NB4 (cell line): ENCODE measurements around the gene CTNNA2.

Experiments used
- DNase-seq: peaks from one replicate; pipeline ENCODE4 v3.0.0; 2010; ENCODE audit warnings: low read depth
- H3K4me3 ChIP-seq: one replicate; pipeline ENCODE4 v1.5.1; 2011; ENCODE audit warnings: mild to moderate bottlenecking, low read depth, low read length, moderate library complexity
- MYC ChIP-seq: IDR thresholded peaks from 2 replicates; pipeline ENCODE4 v1.6.1; 2011; ENCODE audit warnings: low read depth, low read length
- POLR2A ChIP-seq: IDR thresholded peaks from 2 replicates; pipeline ENCODE4 v1.6.1; 2011; ENCODE audit warnings: mild to moderate bottlenecking; ENCODE audit not compliant: insufficient read length; ENCODE audit errors: extremely low read depth
- TF ChIP-seq, protein P1 (sequence below): IDR thresholded peaks from 2 replicates; pipeline ENCODE4 v1.6.1; 2011; ENCODE audit warnings: low read depth, low read length
- TF ChIP-seq, protein P2 (sequence below): IDR thresholded peaks from one replicate; pipeline ENCODE4 v1.5.1; 2012; ENCODE audit warnings: low read depth, low read length

CTNNA2 gene

DNA sequence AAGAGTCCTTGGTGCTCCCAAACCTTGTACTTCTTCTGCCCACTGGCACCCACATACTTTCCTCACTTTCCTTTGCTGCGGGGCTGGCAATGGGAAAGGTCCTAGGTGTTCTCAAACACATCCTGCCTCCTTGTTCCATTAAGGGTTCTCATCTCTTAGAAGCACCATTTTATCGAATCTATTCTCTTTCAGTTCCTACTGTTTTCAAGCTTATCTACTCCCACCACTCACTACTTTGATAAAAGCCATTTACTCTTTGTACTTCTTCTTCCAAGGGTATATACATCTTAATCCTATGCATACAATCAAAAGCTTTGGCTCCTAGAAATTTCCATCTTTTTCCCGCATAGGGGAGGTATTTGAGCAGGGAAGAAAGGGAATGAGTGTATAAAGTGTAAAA lies 868.8 kb downstream of the CTNNA2 start:
- no peak for DNase-seq
- TF ChIP-seq, protein P1, sequence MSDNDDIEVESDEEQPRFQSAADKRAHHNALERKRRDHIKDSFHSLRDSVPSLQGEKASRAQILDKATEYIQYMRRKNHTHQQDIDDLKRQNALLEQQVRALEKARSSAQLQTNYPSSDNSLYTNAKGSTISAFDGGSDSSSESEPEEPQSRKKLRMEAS = no peak
- TF ChIP-seq MYC (no peak), POLR2A (no peak)
- TF ChIP-seq, protein P2, sequence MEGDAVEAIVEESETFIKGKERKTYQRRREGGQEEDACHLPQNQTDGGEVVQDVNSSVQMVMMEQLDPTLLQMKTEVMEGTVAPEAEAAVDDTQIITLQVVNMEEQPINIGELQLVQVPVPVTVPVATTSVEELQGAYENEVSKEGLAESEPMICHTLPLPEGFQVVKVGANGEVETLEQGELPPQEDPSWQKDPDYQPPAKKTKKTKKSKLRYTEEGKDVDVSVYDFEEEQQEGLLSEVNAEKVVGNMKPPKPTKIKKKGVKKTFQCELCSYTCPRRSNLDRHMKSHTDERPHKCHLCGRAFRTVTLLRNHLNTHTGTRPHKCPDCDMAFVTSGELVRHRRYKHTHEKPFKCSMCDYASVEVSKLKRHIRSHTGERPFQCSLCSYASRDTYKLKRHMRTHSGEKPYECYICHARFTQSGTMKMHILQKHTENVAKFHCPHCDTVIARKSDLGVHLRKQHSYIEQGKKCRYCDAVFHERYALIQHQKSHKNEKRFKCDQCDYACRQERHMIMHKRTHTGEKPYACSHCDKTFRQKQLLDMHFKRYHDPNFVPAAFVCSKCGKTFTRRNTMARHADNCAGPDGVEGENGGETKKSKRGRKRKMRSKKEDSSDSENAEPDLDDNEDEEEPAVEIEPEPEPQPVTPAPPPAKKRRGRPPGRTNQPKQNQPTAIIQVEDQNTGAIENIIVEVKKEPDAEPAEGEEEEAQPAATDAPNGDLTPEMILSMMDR = no peak

DNA sequence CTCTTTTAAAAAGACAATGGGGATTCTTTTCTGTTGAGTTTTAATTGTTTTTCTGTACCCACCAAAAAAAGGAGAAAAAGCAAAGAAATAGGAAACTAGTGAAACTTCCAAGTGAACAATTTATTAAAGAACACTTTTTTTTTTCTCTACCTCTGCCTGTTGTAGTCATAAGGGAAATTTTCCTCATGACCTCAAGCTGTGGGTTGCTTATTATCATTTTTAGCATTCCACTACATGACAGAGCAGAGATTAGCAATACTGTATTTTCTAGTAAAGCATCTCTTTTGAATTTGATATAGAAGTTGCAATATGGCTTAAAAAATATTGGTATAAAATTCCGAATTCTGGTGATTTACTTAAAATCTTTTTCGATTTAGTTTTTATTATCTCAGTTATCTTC lies 879.6 kb downstream of the CTNNA2 start:
- TF ChIP-seq, protein P1 = no peak
- no peak for TF ChIP-seq MYC
- TF ChIP-seq, protein P2 = no peak
- TF ChIP-seq POLR2A = no peak
- H3K4me3 ChIP-seq = no peak overlapping the region

More for the DNA sequence above, 868.8 kb downstream of the CTNNA2 start:
- no peak overlapping the region for H3K4me3 ChIP-seq

DNA sequence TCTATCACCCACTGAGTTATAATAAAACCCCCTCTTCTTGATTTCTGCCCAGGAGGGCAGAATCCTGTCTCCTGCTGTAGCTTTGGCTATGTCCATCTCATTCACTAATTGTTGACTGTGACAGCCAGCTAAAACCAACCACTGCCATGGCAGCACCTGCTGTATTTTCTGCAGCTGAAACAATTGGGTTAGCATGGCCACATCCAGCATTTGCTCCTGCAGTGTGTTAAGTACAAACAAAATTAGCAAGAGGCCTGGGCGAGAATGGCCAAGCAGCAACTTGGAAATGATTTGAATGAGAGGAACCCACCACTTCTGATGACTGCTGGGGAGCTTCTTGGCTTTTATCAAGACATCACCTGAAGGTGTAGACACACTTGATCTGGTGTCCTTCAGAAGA lies 881.1 kb downstream of the CTNNA2 start:
- DNase-seq = no peak
- no peak for TF ChIP-seq MYC
- TF ChIP-seq, protein P2 = no peak
- TF ChIP-seq, protein P1 = no peak
- TF ChIP-seq POLR2A = no peak
- H3K4me3 ChIP-seq = no peak overlapping the region

More for the DNA sequence above, 879.6 kb downstream of the CTNNA2 start:
- DNase-seq = no peak

DNA sequence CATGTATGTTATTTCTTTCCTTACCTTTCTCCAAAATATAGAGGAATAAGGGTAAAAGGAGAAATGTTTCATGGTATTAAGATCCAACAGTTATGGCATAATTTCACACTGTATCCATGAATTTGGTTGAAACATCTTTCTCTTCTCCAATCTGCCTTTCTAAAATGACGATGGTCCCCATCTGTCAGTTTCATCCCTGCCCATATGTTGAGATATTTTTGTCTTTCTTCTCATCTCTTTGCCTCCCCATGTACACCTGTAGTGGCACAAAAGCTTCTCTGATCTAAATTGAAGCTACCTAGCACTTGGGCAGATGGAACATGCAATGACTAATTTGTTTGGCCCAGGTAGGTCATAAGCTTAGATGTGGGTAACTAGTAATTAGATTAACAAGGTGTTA lies 882.4 kb downstream of the CTNNA2 start:
- DNase-seq = no peak
- TF ChIP-seq, protein P1 = no peak
- TF ChIP-seq POLR2A (no peak), MYC (no peak)
- TF ChIP-seq, protein P2 = no peak
- no peak overlapping the region for H3K4me3 ChIP-seq

DNA sequence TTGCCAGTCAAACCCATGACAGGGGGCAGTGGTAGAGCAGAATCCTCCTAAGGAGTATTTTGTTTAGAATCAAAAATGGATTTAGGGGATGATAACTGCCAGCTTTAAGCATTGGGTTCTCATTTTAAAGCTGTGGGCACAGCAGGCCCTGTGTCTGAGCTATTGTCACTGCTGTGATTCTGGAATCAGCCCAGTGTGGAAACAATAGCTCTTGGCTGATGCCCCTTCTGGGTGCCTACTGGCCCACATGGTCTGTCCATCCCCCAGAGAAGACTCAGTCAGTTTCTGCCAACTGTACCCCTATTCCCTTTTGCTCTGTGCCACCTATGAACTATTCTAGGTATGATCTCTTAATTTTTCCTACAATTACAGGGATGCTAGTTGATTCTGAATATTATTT lies 883.4 kb downstream of the CTNNA2 start:
- no peak for DNase-seq
- no peak overlapping the region for H3K4me3 ChIP-seq
- TF ChIP-seq, protein P1 = no peak
- no peak for TF ChIP-seq POLR2A
- TF ChIP-seq MYC = no peak

DNA sequence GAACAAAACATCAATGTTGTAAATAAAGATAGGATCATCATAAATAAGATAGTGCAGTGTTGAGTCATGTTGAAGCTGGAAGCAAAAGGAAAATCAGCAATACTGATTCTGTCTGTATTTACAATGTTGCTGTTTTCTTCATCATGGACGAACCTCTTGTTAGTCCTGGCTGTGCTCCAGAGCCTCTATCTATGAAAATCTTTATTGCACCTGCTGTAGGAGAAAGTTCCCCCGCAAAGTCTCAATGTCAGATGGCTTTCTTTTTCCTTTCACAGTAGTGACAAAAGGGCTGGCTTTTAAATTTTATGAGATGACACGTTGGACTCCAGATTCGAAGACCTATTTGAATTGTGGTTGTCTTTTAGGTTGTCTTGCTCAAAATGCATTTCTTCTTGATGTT lies 890.2 kb downstream of the CTNNA2 start:
- no peak for DNase-seq
- no peak overlapping the region for H3K4me3 ChIP-seq
- TF ChIP-seq, protein P2 = no peak
